22Rv1 (cell line): ENCODE data around the gene PEAK1.

ENCODE experiments used
- ZFX ChIP-seq: fragments of 450-650 bp; IDR thresholded peaks from 2 replicates; pipeline ENCODE4 v1.6.1; 2017; ENCODE audit warnings: antibody characterized with exemption, borderline replicate concordance
- TF ChIP-seq, protein P1 (sequence below): fragments of 450-650 bp; IDR thresholded peaks from 2 replicates; pipeline ENCODE4 v1.5.1; 2017; ENCODE audit warnings: mild to moderate bottlenecking

GRCh38 chr15:77185242-77185785 is 234.6 kb downstream of the PEAK1 start:
- TF ChIP-seq, protein P1, sequence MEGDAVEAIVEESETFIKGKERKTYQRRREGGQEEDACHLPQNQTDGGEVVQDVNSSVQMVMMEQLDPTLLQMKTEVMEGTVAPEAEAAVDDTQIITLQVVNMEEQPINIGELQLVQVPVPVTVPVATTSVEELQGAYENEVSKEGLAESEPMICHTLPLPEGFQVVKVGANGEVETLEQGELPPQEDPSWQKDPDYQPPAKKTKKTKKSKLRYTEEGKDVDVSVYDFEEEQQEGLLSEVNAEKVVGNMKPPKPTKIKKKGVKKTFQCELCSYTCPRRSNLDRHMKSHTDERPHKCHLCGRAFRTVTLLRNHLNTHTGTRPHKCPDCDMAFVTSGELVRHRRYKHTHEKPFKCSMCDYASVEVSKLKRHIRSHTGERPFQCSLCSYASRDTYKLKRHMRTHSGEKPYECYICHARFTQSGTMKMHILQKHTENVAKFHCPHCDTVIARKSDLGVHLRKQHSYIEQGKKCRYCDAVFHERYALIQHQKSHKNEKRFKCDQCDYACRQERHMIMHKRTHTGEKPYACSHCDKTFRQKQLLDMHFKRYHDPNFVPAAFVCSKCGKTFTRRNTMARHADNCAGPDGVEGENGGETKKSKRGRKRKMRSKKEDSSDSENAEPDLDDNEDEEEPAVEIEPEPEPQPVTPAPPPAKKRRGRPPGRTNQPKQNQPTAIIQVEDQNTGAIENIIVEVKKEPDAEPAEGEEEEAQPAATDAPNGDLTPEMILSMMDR = no peak
- no peak for TF ChIP-seq ZFX
